GM23338 (cell line): ENCODE measurements around the gene TSPEAR. TPM values are rescaled to one million over a fixed set of nuclear protein-coding genes. Genes with fewer than 3 reads are reported as not detected.

Experiments
- ATAC-seq: fragments of 200-7000 bp; cut with Tn5 transposase; 3 replicates; pipeline ENCODE4 v1.9.1; 2020
- DNase-seq: peaks from one replicate; pipeline ENCODE4 v3.0.0-alpha.2; 2015; ENCODE audit warnings: low spot score
- H2AFZ ChIP-seq: fragments of 200-600 bp; sonication (generic); 2 replicates; pipeline ENCODE4 v1.8.0; 2016; ENCODE audit warnings: antibody characterized with exemption, mild to moderate bottlenecking, moderate library complexity
- H3F3A ChIP-seq: fragments of 200-600 bp; sonication (generic); replicated peaks from 2 replicates; pipeline ENCODE4 v1.8.0; 2017; ENCODE audit warnings: antibody characterized with exemption, mixed run types, low read depth
- H3K27ac ChIP-seq: fragments of 200-600 bp; sonication (generic); 2 replicates; pipeline ENCODE4 v1.6.1; 2016; ENCODE audit warnings: low read depth
- H3K27me3 ChIP-seq: fragments of 200-600 bp; sonication (generic); 2 replicates; pipeline ENCODE4 v1.8.0; 2016; ENCODE audit warnings: mild to moderate bottlenecking, mixed run types, moderate library complexity; ENCODE audit not compliant: insufficient read depth
- H3K36me3 ChIP-seq: fragments of 200-600 bp; sonication (generic); 2 replicates; pipeline ENCODE4 v1.8.0; 2016; ENCODE audit warnings: mild to moderate bottlenecking; ENCODE audit not compliant: insufficient read depth
- H3K4me1 ChIP-seq: fragments of 200-600 bp; sonication (generic); 2 replicates; pipeline ENCODE4 v1.8.0; 2016; ENCODE audit warnings: mild to moderate bottlenecking, moderate library complexity; ENCODE audit not compliant: insufficient read depth
- H3K4me2 ChIP-seq: fragments of 200-600 bp; sonication (generic); 2 replicates; pipeline ENCODE4 v1.7.1; 2017; ENCODE audit warnings: mixed run types
- H3K4me3 ChIP-seq: fragments of 200-600 bp; sonication (generic); 2 replicates; pipeline ENCODE4 v1.6.1; 2016; ENCODE audit warnings: mixed run types
- H3K79me2 ChIP-seq: fragments of 200-600 bp; sonication (generic); replicated peaks from 2 replicates; pipeline ENCODE4 v1.8.0; 2017; ENCODE audit warnings: mild to moderate bottlenecking; ENCODE audit not compliant: insufficient read depth
- H3K9me2 ChIP-seq: fragments of 200-600 bp; sonication (generic); 2 replicates; pipeline ENCODE4 v1.8.0; 2017; ENCODE audit not compliant: insufficient read depth
- H4K20me1 ChIP-seq: fragments of 200-600 bp; sonication (generic); replicated peaks from 2 replicates; pipeline ENCODE4 v1.8.0; 2017; ENCODE audit warnings: mild to moderate bottlenecking; ENCODE audit not compliant: insufficient read depth
- H3K27ac Mint-ChIP-seq: 2 replicates; pipeline ENCODE4 v1.8.0; 2020; ENCODE audit warnings: inconsistent platforms, mild to moderate bottlenecking, moderate library complexity, mixed read lengths
- H3K27me3 Mint-ChIP-seq: 3 replicates; pipeline ENCODE4 v1.8.0; 2022; ENCODE audit warnings: low read depth, mild to moderate bottlenecking, moderate library complexity, mixed read lengths, inconsistent platforms; ENCODE audit not compliant: insufficient read depth, poor library complexity
- H3K36me3 Mint-ChIP-seq: 3 replicates; pipeline ENCODE4 v1.8.0; 2021; ENCODE audit warnings: low read depth, mild to moderate bottlenecking, inconsistent platforms, moderate library complexity, mixed read lengths
- H3K4me1 Mint-ChIP-seq: 3 replicates; pipeline ENCODE4 v1.8.0; 2020; ENCODE audit warnings: mild to moderate bottlenecking, inconsistent platforms, mixed read lengths
- H3K4me3 Mint-ChIP-seq: 3 replicates; pipeline ENCODE4 v1.8.0; 2021; ENCODE audit warnings: moderate library complexity, mild to moderate bottlenecking, inconsistent platforms, mixed read lengths
- H3K9me3 Mint-ChIP-seq: 3 replicates; pipeline ENCODE4 v1.8.0; 2020; ENCODE audit warnings: moderate library complexity, mild to moderate bottlenecking, inconsistent platforms, mixed read lengths
- CREB1 ChIP-seq: fragments of 250-450 bp; sonication (Bioruptor Pico); IDR thresholded peaks from 2 replicates; pipeline ENCODE4 v1.5.0; 2020; ENCODE audit warnings: low read depth, mild to moderate bottlenecking, moderate library complexity
- EZH2 ChIP-seq: fragments of 200-600 bp; sonication (generic); IDR thresholded peaks from one replicate; pipeline ENCODE4 v1.8.0; 2017; ENCODE audit warnings: antibody characterized with exemption, mild to moderate bottlenecking, low read depth; ENCODE audit not compliant: unreplicated experiment
- EZH2phosphoT487 ChIP-seq: fragments of 200-600 bp; sonication (generic); IDR thresholded peaks from one replicate; pipeline ENCODE4 v1.8.1; 2018; ENCODE audit warnings: antibody characterized with exemption; ENCODE audit not compliant: unreplicated experiment
- JUNB ChIP-seq: IDR thresholded peaks from one replicate; pipeline ENCODE4 v1.6.1; 2016; ENCODE audit warnings: antibody characterized with exemption; ENCODE audit not compliant: unreplicated experiment
- NANOG ChIP-seq: IDR thresholded peaks from 2 replicates; pipeline ENCODE4 v1.6.1; 2016; ENCODE audit warnings: antibody characterized with exemption, borderline replicate concordance
- POLR2AphosphoS5 ChIP-seq: IDR thresholded peaks from 2 replicates; pipeline ENCODE4 v1.6.1; 2016; ENCODE audit warnings: antibody characterized with exemption, low read depth
- STAT1 ChIP-seq: IDR thresholded peaks from one replicate; pipeline ENCODE4 v1.6.1; 2016; ENCODE audit warnings: antibody characterized with exemption; ENCODE audit not compliant: unreplicated experiment
- ZNF114 ChIP-seq: fragments of 250-450 bp; sonication (Bioruptor Pico); IDR thresholded peaks from 2 replicates; pipeline ENCODE4 v1.5.0; 2020; ENCODE audit warnings: mild to moderate bottlenecking, moderate library complexity
- ZNF331 ChIP-seq: fragments of 250-450 bp; sonication (Bioruptor Pico); IDR thresholded peaks from 2 replicates; pipeline ENCODE4 v1.5.0; 2020; ENCODE audit warnings: low read depth, mild to moderate bottlenecking, moderate library complexity
- ZNF462 ChIP-seq: fragments of 250-450 bp; sonication (Bioruptor Pico); IDR thresholded peaks from 2 replicates; pipeline ENCODE4 v1.5.0; 2020; ENCODE audit warnings: mild to moderate bottlenecking, moderate library complexity
- polyA plus RNA-seq: library from polyadenylated mRNA; unstranded; fragments of >200 nt; fragmentation: Nextera tagmentation; extraction: Ambion mirVana; gene quantifications from 2 replicates; pipeline ENCODE4 v1.2.1, GENCODE V29; 2016
- total RNA-seq: library from RNA; depleted of rRNA; stranded (reverse); fragments of >200 nt; shearing (Covaris generic); gene quantifications from 2 replicates; pipeline ENCODE4 v1.2.3, GENCODE V29; 2014
- TF ChIP-seq, protein P1 (sequence below): IDR thresholded peaks from one replicate; pipeline ENCODE4 v1.6.1; 2018; ENCODE audit warnings: antibody characterized with exemption; ENCODE audit not compliant: unreplicated experiment
- TF ChIP-seq, protein P2 (sequence below), 2 experiments: fragments of 200-600 bp in 1 of 2; sonication (generic) in 1 of 2; conservative IDR thresholded peaks; 2 replicates each; pipeline versions ENCODE4 v1.5.1 to v1.6.1; 2016 to 2017; ENCODE audit warnings: antibody characterized with exemption in 2 of 2, low read depth in 2 of 2, mild to moderate bottlenecking in 2 of 2, moderate library complexity in 1 of 2

Gene TSPEAR
- total and polyA plus RNA-seq, 2 experiments from 2014 or later: 0.35 to 0.92 TPM

- TF ChIP-seq, protein P1, sequence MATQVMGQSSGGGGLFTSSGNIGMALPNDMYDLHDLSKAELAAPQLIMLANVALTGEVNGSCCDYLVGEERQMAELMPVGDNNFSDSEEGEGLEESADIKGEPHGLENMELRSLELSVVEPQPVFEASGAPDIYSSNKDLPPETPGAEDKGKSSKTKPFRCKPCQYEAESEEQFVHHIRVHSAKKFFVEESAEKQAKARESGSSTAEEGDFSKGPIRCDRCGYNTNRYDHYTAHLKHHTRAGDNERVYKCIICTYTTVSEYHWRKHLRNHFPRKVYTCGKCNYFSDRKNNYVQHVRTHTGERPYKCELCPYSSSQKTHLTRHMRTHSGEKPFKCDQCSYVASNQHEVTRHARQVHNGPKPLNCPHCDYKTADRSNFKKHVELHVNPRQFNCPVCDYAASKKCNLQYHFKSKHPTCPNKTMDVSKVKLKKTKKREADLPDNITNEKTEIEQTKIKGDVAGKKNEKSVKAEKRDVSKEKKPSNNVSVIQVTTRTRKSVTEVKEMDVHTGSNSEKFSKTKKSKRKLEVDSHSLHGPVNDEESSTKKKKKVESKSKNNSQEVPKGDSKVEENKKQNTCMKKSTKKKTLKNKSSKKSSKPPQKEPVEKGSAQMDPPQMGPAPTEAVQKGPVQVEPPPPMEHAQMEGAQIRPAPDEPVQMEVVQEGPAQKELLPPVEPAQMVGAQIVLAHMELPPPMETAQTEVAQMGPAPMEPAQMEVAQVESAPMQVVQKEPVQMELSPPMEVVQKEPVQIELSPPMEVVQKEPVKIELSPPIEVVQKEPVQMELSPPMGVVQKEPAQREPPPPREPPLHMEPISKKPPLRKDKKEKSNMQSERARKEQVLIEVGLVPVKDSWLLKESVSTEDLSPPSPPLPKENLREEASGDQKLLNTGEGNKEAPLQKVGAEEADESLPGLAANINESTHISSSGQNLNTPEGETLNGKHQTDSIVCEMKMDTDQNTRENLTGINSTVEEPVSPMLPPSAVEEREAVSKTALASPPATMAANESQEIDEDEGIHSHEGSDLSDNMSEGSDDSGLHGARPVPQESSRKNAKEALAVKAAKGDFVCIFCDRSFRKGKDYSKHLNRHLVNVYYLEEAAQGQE: no peak
- no peak for TF ChIP-seq EZH2phosphoT487
- TF ChIP-seq EZH2: no peak
- TF ChIP-seq ZNF114: no peak
- TF ChIP-seq POLR2AphosphoS5: no peak
- no peak for TF ChIP-seq NANOG
- TF ChIP-seq STAT1: no peak
- TF ChIP-seq ZNF331 (CRISPR knock-in tag): no peak
- no peak for TF ChIP-seq JUNB
These were observed 188.6 kb downstream of the TSPEAR start (continued) for GRCh38 chr21:44522753-44523204.

DNA sequence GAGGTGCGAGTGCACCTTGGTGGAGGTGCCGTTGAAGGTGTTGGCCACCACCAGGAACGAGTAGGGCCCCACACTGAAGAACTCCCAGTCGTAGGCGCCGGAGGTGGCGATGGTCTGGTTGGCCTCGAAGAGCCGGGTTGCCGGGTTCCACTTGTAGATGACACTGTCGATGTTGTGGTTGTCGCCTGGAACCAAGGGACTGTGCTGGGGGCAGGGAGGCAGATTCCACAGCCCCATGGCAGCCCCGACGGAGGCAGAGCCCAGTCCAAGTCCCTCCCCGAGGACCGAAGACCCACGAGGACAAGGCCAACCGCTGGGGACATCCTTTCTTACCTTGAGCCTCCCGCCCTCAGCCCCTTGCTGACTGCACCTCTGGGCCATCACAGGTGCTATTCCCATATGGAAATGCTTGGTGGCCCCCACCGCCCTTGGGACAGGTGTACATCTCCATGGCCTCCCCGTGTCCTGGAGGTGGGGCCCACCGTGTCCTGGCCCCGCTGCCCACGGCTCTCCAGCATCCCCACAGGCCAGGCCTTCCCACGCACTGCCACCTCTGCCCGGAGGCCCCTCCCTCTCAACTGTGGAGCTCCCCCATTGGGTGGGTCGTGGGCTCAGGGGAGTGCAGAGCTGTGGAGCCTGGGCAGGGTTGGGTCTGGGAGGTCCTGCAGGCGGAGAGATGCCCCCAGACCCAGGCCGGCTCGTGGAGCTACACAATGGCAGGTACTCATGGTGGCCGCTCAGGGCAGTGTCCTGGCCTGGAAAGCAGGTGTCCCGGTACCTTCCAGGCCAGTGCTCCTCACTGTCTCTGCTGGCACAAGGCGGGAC, 189.2 kb downstream of the TSPEAR start:
- peak; percentile 35 for ATAC-seq

More for the DNA sequence above, 189.2 kb downstream of the TSPEAR start:
- H3K36me3 ChIP-seq: no peaks in the 10 kb centered on the region
- no peaks in the 10 kb centered on the region for H3K27me3 ChIP-seq
- H4K20me1 ChIP-seq: no peaks in the 10 kb centered on the region
- Mint-ChIP-seq H3K4me1 (no peaks in the 10 kb centered on the region; the same call in 2 of the 3 replicates), H3K27ac (no peak overlapping the region), H3K9me3 (peaks cover 3% of the 10 kb centered on the region; the same call in 1 of the 3 replicates), H3K4me3 (no peak overlapping the region), H3K36me3 (peaks cover 4% of the 10 kb centered on the region; the same call in 1 of the 3 replicates), H3K27me3 (peaks cover 6% of the 10 kb centered on the region)
- H3K9me2 ChIP-seq: 0 out of 2 replicates have a peak, but pooled peaks cover 8% of the 10 kb centered on the region
- H2AFZ ChIP-seq: no peak overlapping the region
- H3F3A ChIP-seq: no peaks in the 10 kb centered on the region
- TF ChIP-seq STAT1 (no peak), NANOG (no peak), CREB1 (CRISPR knock-in tag) (no peak), EZH2 (no peak), ZNF114 (no peak), ZNF462 (CRISPR knock-in tag) (no peak), ZNF331 (CRISPR knock-in tag) (no peak), POLR2AphosphoS5 (no peak)
- TF ChIP-seq, protein P2, sequence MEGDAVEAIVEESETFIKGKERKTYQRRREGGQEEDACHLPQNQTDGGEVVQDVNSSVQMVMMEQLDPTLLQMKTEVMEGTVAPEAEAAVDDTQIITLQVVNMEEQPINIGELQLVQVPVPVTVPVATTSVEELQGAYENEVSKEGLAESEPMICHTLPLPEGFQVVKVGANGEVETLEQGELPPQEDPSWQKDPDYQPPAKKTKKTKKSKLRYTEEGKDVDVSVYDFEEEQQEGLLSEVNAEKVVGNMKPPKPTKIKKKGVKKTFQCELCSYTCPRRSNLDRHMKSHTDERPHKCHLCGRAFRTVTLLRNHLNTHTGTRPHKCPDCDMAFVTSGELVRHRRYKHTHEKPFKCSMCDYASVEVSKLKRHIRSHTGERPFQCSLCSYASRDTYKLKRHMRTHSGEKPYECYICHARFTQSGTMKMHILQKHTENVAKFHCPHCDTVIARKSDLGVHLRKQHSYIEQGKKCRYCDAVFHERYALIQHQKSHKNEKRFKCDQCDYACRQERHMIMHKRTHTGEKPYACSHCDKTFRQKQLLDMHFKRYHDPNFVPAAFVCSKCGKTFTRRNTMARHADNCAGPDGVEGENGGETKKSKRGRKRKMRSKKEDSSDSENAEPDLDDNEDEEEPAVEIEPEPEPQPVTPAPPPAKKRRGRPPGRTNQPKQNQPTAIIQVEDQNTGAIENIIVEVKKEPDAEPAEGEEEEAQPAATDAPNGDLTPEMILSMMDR (conservative IDR thresholded peaks at IDR 0.05; ENCODE audit: low read depth in 2 of 2): no peak
- no peak for DNase-seq
- H3K79me2 ChIP-seq: no peaks in the 10 kb centered on the region
- H3K4me2 ChIP-seq: no peak overlapping the region
- H3K4me1 ChIP-seq: no peaks in the 10 kb centered on the region
- H3K4me3 ChIP-seq: no peak overlapping the region
- H3K27ac ChIP-seq: no peak overlapping the region
